B cell (primary cell): ENCODE data around the gene FBLIM1. TPM values are rescaled to one million over a fixed set of nuclear protein-coding genes. Genes with fewer than 3 reads are reported as not detected.

Experiments used
- ATAC-seq: fragments of 200-7000 bp; cut with Tn5 transposase; one replicate; pipeline ENCODE4 v1.10.0; 2021; ENCODE audit warnings: low read depth, mild to moderate bottlenecking, moderate number of reproducible peaks, moderate library complexity
- CTCF ChIA-PET: fragments of 350-600 bp; sonication (Branson Sonifier 250); formaldehyde crosslinking; loops from one replicate; lab custom pipeline; 2021; ENCODE audit warnings: antibody characterized with exemption, inconsistent platforms; lab: Charles Lee
- POLR2A ChIA-PET: fragments of 350-600 bp; sonication (Branson Sonifier 250); formaldehyde crosslinking; loops from one replicate; lab custom pipeline; 2021; ENCODE audit warnings: antibody characterized with exemption; lab: Charles Lee
- DNase-seq: peaks from one replicate; pipeline ENCODE4 v3.0.0; 2013
- H2AFZ ChIP-seq: 2 replicates; pipeline ENCODE4 v1.6.1; 2012; ENCODE audit warnings: mild to moderate bottlenecking, low read depth, low read length; ENCODE audit not compliant: insufficient read depth, poor library complexity, severe bottlenecking
- H3K27ac ChIP-seq, 2 donors: 1 replicate in 1 of 2; 2 replicates in 1 of 2; pipeline ENCODE4 v1.5.1; 2012 to 2013; ENCODE audit warnings: low read length in 2 of 2, mild to moderate bottlenecking in 2 of 2, moderate library complexity in 1 of 2
- H3K27me3 ChIP-seq, 4 experiments: fragments of 200-600 bp in 1 of 4; sonication (generic) in 1 of 4; replicated peaks in 1 of 4; 1 replicate in 2 of 4; 2 replicates in 2 of 4; pipeline versions ENCODE4 v1.6.1 to v1.7.0; 2013 to 2016; ENCODE audit warnings: low read length in 3 of 4, mild to moderate bottlenecking in 2 of 4, mixed read lengths in 1 of 4, moderate library complexity in 1 of 4; ENCODE audit not compliant: insufficient read depth in 4 of 4, control insufficient read depth in 3 of 4; ENCODE audit errors: control extremely low read depth in 1 of 4
- H3K36me3 ChIP-seq, 2 experiments: replicated peaks in 1 of 2; 1 replicate in 1 of 2; 2 replicates in 1 of 2; pipeline versions ENCODE4 v1.6.1 to v1.7.1; 2013; ENCODE audit warnings: low read length in 1 of 2; ENCODE audit not compliant: insufficient read depth in 2 of 2, control insufficient read depth in 1 of 2; ENCODE audit errors: control extremely low read depth in 1 of 2, extremely low read depth in 1 of 2
- H3K4me1 ChIP-seq, 2 donors: fragments of 200-600 bp in 1 of 2; sonication (generic) in 1 of 2; 1 replicate in 1 of 2; 2 replicates in 1 of 2; pipeline versions ENCODE4 v1.5.1 to v1.6.1; 2013 to 2017; ENCODE audit warnings: low read length in 2 of 2; ENCODE audit not compliant: control insufficient read depth in 2 of 2, insufficient read depth in 2 of 2
- H3K4me2 ChIP-seq: replicated peaks from 2 replicates; pipeline ENCODE3; 2012; ENCODE audit warnings: mild to moderate bottlenecking, low read depth, low read length; ENCODE audit not compliant: poor library complexity, severe bottlenecking
- H3K4me3 ChIP-seq, 5 experiments: fragments of 200-600 bp in 1 of 5; sonication (generic) in 1 of 5; 1 replicate in 3 of 5; 2 replicates in 2 of 5; pipeline versions ENCODE4 v1.5.1 to v1.7.0; 2011 to 2016; ENCODE audit warnings: low read length in 4 of 5, mild to moderate bottlenecking in 4 of 5, low read depth in 2 of 5, control low read depth in 1 of 5, moderate library complexity in 1 of 5; ENCODE audit not compliant: insufficient read depth in 1 of 5; ENCODE audit errors: control extremely low read depth in 1 of 5, extremely low read depth in 1 of 5
- H3K79me2 ChIP-seq: fragments of 200-600 bp; sonication (generic); one replicate; pipeline ENCODE4 v1.6.0; 2016; ENCODE audit warnings: low read length; ENCODE audit not compliant: control insufficient read depth, insufficient read depth
- H3K9ac ChIP-seq: fragments of 200-600 bp; sonication (generic); 2 replicates; pipeline ENCODE4 v1.6.1; 2017; ENCODE audit warnings: mild to moderate bottlenecking, low read length, moderate library complexity
- H3K9me3 ChIP-seq, 3 donors: one replicate each; pipeline versions ENCODE4 v1.6.1 to v1.7.1; 2013; ENCODE audit warnings: low read length in 2 of 3; ENCODE audit not compliant: control insufficient read depth in 2 of 3, insufficient read depth in 1 of 3; ENCODE audit errors: control extremely low read depth in 1 of 3
- H4K20me1 ChIP-seq: 2 replicates; pipeline ENCODE4 v1.6.0; 2012; ENCODE audit warnings: mild to moderate bottlenecking, low read length; ENCODE audit not compliant: insufficient read depth, control insufficient read depth, poor library complexity, severe bottlenecking
- H3K27ac Mint-ChIP-seq: one replicate; pipeline ENCODE4 v1.8.0; 2021; ENCODE audit warnings: mixed read lengths
- H3K27me3 Mint-ChIP-seq: one replicate; pipeline ENCODE4 v1.8.0; 2021; ENCODE audit warnings: mixed read lengths
- H3K4me1 Mint-ChIP-seq: one replicate; pipeline ENCODE4 v1.8.0; 2021; ENCODE audit warnings: mixed read lengths
- H3K4me3 Mint-ChIP-seq: one replicate; pipeline ENCODE4 v1.8.0; 2021; ENCODE audit warnings: mixed read lengths
- H3K9me3 Mint-ChIP-seq: one replicate; pipeline ENCODE4 v1.8.0; 2022; ENCODE audit warnings: mixed read lengths; ENCODE audit not compliant: insufficient read depth
- CTCF ChIP-seq: fragments of 200-600 bp; IDR thresholded peaks from one replicate; pipeline ENCODE4 v1.8.0; 2022; ENCODE audit warnings: antibody characterized with exemption, mild to moderate bottlenecking
- EZH2 ChIP-seq: IDR thresholded peaks from 2 replicates; pipeline ENCODE4 v1.6.1; 2012; ENCODE audit warnings: borderline replicate concordance, low read depth, mild to moderate bottlenecking, moderate library complexity, low read length; ENCODE audit not compliant: insufficient read depth, poor library complexity, severe bottlenecking
- WGBS: methylation state at CpG from one replicate; pipeline ENCODE4 v1.1.5; 2013; ENCODE audit warnings: missing lambda C conversion rate; ENCODE audit not compliant: insufficient coverage; 5-methylcytosine and 5-hydroxymethylcytosine counted together
- intact Hi-C: fragments of 100-400 bp; cut with micrococcal nuclease; formaldehyde crosslinking; loops from one replicate; pipeline ENCODE4 v1.10.0; 2022
- polyA plus RNA-seq: library from polyadenylated mRNA; depleted of rRNA; stranded (reverse); fragments of >200 nt; gene quantifications from 2 replicates; pipeline ENCODE4 v1.2.3, GENCODE V29; 2012
- total RNA-seq, 2 donors: library from RNA; stranded (reverse); fragments of 120-200 nt in 1 of 2; gene quantifications; 1 replicate in 1 of 2; 2 replicates in 1 of 2; pipeline versions ENCODE4 v1.2.3 to v1.2.4, GENCODE V29; 2013 to 2022

The FBLIM1 gene
- total and polyA plus RNA-seq, 2 donors (not counting 1 experiment from before 2014, with no cell fraction given) = not detected

- TF ChIP-seq EZH2 = no peak
- no peak for TF ChIP-seq CTCF
Observed at GRCh38 chr1:15747378-15747777, 11.2 kb upstream of the FBLIM1 start.

GRCh38 chr1:15748264-15748663, 10.3 kb upstream of the FBLIM1 start:
- ChIA-PET CTCF (no interaction called here), POLR2A (no interaction called here)
- H3K79me2 ChIP-seq = no peaks in the 10 kb centered on the region
- no peaks in the 10 kb centered on the region for H4K20me1 ChIP-seq
- intact Hi-C loops = no loop called here
- H3K4me1 Mint-ChIP-seq = no peaks in the 10 kb centered on the region
- WGBS = 75% methylated on average over 5 of the region's 5 CpGs
- no peaks in the 10 kb centered on the region for H3K27me3 ChIP-seq
- no peaks in the 10 kb centered on the region for H3K9me3 ChIP-seq
- H3K9me3 Mint-ChIP-seq = no peaks in the 10 kb centered on the region
- H3K9ac ChIP-seq = no peak overlapping the region
- H3K27ac Mint-ChIP-seq = no peak overlapping the region
- no peak overlapping the region for H3K4me2 ChIP-seq
- no peaks in the 10 kb centered on the region for H3K36me3 ChIP-seq
- DNase-seq = no peak
- H3K4me1 ChIP-seq = no peaks in the 10 kb centered on the region
- no peak overlapping the region for H2AFZ ChIP-seq
- no peak overlapping the region for H3K4me3 ChIP-seq
- ATAC-seq = no peak
- H3K27ac ChIP-seq = no peak overlapping the region
- peaks cover under 1% of the 10 kb centered on the region for H3K27me3 Mint-ChIP-seq
- TF ChIP-seq CTCF = no peak
- H3K4me3 Mint-ChIP-seq = no peak overlapping the region

More at GRCh38 chr1:15747378-15747777, 11.2 kb upstream of the FBLIM1 start:
- Histone ChIP-seq H3K36me3 (no peaks in the 10 kb centered on the region), H3K9ac (no peak overlapping the region), H2AFZ (no peak overlapping the region), H3K27ac (no peak overlapping the region), H4K20me1 (no peaks in the 10 kb centered on the region), H3K4me3 (no peak overlapping the region), H3K9me3 (no peaks in the 10 kb centered on the region), H3K79me2 (no peaks in the 10 kb centered on the region), H3K4me2 (no peak overlapping the region), H3K4me1 (no peaks in the 10 kb centered on the region), H3K27me3 (no peaks in the 10 kb centered on the region)
- no peak overlapping the region for H3K4me3 Mint-ChIP-seq
- WGBS = 81% methylated on average over 6 of the region's 8 CpGs
- H3K27ac Mint-ChIP-seq = no peak overlapping the region
- DNase-seq (no peak), ATAC-seq (no peak)
- H3K9me3 Mint-ChIP-seq = no peaks in the 10 kb centered on the region
- ChIA-PET CTCF (no interaction called here), POLR2A (no interaction called here)
- H3K27me3 Mint-ChIP-seq = no peaks in the 10 kb centered on the region
- intact Hi-C loops = no loop called here
- H3K4me1 Mint-ChIP-seq = no peaks in the 10 kb centered on the region
